HG03432 (cell line): ENCODE results near the gene CRX.
"Not testable (repeated sequence)": the region's sequence is repeated elsewhere in the genome, so short reads cannot be mapped to it uniquely, and the experiment has no call there.

Experiments
- ATAC-seq: cut with Tn5 transposase; IDR thresholded peaks from one replicate; pipeline ENCODE4 v1.9.1; 2021; ENCODE audit warnings: mild to moderate bottlenecking, moderate library complexity; ENCODE audit not compliant: unreplicated experiment

The CRX gene

DNA sequence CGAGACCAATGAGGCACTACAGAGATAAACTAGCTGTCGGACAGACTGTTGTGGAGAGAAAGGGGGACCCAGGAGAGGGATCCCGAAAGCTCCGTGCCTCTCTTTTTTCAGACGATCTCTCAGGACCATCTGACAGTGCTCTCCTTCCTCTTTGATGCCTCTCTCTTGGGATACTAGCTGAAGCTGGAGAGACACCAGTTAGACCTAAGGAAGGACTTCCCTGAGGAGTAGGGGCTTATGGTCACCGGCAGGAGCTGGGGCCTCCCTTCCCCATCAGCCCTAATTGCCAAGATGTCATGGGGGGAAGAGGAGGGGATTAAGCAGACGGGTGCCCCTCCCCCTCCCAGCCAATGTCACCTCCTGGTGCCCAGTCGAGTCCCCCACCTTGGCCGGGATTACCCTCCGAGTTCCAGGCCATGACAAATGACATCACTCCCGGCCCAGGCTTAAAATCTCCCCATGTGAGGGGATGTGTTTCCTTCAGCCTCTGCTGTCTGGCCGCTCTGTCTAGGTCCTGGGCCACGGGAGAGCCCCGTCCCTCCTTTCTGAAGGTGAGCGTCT is at the start of gene CRX:
Gene CRX, plus strand, starts transcription at position 478 of the 561 bp plus-strand sequence. CDS start 12,507 bp downstream, outside the sequence.
- ATAC-seq = no peak

DNA sequence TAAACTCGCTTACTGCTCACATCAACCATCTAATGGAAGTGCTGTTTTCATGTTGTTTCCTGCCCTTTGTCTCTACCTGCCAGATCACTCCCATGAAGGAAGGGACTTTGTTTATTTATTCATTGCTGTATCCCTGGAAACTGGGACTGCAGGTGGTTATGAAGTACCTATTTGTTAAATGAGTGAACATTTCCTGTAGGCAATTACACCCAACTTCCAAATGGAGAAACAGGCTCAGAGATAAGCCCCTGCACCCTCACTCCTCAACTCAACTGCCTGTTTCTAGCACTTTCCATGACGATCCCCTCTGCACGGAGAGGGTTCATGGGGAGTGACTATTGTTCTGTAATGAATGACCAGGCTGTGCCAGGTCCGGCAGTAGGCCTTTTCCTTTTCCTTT is 45.2 kb upstream of the CRX start:
- no peak for ATAC-seq

DNA sequence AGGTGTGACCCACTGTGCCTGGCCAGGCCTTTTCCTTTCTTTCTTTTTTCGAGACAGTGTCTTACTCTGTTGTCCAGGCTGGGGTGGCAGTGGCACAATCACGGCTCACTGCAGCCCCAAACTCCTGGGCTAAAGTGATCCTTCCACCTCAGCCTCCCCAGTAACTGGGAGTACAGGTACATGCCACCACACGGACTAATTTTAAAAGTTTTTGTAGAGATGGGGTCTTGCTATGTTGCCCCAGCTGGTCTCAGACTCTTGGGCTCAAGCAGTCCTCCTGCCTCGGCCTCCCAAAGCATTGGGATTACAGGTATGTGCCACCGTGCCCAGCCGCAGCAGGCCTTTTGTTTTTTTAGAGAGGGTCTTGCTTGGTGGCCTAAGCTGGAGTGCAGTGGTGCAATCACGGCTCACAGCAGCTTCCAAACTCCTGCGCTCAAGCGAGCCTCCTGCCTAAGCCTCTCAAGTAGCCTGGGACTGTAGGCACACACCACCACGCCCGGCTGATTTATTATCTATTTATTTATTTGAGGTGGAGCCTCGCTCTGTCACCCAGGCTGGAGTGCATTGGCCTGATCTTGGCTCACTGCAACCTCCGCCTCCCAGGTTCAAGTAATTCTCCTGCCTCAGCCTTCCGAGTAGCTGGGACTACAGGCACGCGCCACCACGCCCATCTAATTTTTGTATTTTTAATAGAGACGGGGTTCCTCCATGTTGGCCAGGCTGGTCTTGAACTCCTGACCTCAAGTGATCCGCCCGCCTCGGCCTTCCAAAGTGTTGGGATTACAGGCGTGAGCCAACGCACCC is 44.3 kb upstream of the CRX start:
- ATAC-seq = not testable (repeated sequence)

DNA sequence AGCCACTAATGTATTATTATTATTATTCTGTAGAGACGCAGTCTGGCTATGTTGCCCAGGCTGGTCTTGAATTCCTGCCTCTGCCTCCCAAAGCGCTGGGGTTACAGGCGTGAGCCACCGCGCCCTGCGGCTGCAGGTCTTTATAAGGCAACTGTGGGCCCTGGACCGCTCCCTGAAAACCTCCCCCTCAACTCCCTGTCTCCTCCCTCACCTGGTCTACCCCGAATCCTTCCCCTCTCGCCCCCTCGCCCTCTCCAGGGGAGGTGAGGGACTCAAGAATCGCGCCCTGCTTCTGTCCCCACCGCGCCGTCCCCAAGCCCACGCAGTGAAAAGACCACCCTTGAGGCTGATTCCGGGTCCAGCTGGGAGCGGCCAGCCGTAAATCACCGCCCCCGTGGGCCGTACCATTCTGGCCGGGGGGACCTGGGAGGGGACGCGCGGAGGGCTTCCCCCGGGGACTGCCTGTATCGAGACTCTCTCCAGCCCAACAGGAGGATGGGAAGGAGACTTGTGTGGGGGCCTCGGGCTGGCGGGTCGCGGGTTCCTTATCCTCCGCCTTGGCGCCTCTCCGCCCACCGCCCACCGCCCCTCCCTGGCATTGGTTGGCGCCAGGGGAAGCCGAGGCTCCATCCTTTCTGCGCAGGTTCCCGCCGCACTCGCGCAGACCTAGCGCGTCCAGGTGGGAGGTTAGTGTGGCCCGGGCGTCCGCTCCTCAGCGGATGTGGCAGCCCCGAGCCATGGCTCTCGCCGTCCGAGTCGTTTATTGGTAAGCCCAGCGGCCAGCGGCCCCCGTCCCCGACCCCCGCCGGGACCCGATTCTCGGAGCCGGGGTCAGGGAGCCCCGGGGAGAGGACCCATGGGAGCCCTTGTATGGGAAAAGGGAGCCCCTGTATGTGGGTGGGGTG is 43.4 kb upstream of the CRX start, which contains the start of gene SELENOW:
Gene SELENOW, plus strand, starts transcription at position 655 of the 905 bp plus-strand sequence. Its CDS starts 83 bp downstream, at position 738.
- ATAC-seq = peak; percentile 83

DNA sequence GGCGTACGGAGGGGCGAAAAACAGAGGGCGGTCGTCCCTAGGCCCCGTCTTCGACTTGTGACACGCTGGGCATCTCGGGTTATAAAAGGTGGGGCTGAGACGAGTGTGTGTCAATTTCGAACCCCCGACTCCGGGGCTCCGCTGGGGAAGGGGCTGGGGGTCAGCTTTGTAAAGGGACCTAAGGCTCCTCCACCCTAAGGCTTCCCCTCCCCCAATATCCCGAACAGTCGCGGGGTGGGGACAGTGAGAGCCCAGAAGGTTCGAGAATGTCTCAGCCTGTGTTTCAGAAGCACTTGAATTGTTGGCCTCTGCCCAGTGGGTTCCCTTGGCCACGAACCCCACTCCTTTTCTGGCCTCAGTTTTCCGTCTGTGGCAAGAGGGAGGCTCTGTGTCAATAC is 42.8 kb upstream of the CRX start:
- ATAC-seq = no peak

DNA sequence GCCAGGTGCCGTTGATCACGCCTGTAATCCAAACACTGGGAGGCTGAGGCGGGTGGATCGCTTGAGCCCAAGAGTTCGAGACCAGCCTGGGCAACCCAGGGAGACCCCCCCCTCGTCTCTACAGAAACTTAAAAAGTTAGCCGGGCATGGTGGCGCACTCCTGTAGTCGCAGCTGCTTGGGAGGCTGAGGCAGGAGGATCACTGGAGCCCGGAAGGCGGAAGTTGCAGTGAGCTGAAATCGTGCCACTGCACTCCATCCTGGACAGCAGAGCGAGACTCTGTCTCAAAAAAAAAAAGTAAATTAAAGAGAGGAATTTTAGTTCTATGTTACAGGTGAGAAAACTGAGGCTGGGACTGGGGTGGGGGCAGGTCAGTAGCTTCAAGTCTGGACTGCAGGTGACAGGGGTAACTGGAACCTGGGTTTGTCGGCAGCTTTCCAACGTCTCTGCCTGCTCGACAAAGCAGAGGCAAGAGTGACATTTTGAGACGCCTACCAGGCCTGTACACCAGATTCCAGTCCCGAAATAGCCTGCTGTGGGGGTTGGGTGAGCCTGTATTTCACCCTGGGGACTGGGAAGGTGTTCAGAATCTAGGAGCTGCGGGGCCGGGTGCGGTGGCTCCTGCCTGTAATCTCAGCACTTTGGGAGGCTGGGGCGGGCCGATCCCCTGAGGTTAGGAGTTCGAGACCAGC is 42.1 kb upstream of the CRX start:
- ATAC-seq = no peak

DNA sequence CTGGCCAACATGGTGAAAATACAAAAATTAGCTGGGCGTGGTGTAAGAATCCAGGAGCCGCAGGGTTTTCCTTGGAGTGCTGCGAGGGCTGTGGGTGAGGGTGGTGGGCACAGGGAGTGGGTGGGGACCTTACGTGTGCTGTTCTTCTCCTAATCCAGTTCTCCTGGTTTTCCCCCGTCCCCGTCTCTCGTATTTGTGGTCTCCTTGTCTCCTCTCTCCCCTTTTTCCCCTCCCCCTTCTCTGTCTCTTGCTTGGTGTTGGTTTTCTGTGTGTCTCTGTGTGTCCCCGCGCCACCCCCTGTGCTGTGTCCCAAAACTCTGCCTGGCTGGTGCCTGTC is 41.6 kb upstream of the CRX start:
- ATAC-seq = no peak

DNA sequence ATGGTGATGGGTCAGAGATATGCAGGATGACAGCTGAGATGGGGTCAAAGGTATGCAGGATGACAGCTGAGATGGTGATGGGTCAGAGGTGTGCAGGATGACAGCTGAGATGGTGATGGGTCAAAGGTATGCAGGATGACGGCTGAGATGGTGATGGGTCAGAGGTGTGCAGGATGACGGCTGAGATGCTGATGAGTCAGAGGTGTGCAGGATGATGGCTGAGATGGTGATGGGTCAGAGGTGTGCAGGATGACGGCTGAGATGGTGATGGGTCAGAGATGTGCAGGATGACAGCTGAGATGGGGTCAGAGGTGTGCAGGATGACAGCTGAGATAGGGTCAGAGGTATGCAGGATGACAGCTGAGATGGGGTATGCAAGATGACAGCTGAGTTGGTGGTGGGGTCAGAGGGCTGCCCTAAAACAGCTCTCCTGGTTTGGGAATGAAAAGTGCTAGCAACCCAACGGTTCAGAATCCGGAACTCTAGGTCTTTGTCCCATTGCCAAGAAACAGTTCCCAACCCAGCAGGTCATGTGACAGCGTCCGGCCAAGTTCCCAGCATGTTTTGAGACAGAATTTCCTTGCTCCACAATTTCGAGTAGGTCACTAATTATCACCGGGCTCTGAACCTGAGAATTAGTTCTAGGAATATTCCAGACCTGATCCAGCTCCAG is 40.0 kb upstream of the CRX start:
- no peak for ATAC-seq

DNA sequence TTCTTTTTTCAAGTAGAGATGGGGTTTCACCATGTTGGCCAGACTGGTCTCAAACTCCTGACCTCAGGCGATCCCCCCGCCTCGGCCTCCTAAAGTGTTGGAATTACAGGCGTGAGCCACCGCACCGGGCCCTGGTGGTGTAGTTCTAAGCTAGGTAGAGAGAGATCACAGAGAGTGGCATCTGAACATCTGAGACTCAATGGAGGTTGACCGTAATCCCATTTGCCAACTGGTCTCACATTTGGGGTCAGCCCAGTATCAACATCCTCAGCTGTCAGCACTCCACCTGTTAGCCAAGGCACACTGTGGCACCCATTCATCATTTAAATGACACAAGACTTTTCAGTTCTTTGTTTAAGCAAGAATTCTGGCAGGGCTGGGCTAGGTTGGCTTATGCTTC is 35.2 kb upstream of the CRX start:
- ATAC-seq = no peak

DNA sequence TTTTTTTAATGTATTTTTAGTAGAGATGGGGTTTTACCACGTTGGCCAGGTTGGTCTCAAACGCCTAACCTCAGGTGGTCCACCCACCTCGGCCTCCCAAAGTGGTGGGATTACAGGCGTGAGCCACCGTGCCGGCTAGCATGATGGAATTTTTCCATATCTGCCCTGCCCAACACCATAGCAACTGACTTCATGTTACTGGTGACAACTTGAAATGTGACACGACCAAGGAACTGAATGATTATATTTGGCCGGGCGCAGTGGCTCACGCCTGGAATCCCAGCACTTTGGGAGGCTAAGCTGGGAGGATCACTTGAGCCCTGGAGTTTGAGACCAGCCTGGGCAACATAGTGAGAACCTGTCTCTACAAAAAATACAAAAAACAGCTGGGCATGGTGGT is 34.4 kb upstream of the CRX start:
- not testable (repeated sequence) for ATAC-seq

DNA sequence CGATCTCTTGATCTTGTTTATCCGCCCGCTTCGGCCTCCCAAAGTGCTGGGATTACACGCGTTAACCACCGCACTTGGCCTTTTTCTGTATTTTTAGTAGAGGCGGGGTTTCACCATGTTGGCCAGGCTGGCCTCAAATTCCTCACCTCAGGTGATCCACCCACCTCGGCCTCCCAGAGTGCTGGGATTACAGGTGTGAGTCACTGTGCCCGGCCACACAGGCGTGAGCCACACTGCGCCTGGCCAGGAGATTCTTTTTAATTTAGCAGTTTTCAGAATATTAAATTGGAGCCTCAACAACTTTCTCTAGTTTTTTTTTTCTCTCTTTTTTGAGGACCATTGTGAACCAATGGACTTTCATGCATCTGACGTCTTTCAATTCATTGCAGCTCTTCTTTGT is 31.9 kb upstream of the CRX start:
- ATAC-seq = not testable (repeated sequence)

DNA sequence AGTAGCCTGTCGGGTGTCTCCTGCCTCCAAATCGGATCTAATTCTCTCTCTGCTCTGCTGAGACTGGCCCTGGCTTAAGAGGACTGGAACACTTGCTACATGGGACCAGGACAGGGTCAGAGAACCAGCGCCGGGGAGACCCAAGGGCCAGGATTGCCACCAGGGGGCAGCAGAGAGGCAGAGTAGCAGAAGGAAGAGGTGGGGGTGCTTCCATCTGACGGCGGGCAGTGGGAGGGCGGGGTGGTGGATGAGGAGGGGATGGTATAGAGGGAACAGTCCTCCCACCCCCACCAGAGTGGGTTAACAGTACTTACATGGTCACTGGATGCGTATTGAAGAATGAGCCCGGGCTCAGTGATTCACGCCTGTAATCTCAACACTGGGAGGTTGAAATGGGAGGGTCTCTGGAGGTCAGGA is 31.3 kb upstream of the CRX start:
- no peak for ATAC-seq

DNA sequence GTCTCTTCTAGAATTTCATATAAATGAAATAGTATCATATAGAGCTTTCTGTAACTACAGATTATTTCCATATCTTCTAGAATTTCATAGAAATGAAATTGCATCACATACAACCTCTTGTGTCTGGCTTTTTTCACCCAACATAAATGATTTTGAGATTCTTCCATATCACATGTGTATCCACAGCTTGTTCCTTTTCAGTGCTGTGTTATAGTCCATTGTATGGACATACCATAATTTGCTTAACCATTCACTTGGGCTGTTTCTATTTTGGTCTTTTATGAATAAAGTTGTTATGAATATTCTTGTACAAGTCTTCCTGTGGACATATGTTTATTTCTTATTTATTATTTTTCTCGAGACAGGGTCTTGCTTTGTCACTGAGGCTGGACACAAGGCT is 29.1 kb upstream of the CRX start:
- ATAC-seq = no peak

DNA sequence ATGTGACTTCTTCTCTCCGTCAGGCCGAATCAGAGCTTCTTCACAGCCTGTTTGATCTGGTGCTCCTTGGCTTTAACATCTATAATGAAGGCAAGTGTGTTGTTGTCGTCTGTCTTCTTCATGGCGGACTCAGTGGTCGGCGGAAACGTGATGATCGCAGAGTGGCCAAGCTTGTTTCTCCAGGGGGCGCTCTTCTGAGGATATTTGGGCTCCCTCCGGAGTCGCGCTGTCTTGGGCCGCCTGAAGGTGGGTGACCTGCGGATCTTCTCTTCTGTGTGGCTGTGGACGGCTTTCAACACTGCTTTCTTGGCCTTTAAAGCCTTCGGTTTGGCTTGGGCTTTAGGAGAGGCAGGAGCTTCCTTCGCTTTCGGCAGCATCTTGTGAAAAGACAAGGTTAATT is 27.2 kb upstream of the CRX start:
- no peak for ATAC-seq

DNA sequence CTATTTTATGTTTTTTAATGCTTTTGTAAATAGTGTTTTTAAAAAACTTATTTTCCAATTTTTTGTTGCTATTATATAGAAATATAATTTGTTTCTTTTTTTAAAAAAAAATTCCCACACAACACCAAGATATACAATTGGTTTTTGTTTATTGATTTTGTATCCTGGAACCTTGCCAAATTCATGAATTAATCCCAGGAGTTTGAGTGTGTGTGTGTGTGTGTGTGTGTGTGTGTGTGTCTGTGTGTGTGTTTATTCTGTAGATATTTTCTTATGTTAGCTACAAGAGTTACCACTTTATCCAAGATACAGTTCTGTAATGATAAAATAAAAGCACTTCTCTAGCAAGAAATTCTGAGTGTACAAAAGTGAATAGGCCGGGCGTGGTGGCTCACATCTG is 25.0 kb upstream of the CRX start:
- no peak for ATAC-seq

DNA sequence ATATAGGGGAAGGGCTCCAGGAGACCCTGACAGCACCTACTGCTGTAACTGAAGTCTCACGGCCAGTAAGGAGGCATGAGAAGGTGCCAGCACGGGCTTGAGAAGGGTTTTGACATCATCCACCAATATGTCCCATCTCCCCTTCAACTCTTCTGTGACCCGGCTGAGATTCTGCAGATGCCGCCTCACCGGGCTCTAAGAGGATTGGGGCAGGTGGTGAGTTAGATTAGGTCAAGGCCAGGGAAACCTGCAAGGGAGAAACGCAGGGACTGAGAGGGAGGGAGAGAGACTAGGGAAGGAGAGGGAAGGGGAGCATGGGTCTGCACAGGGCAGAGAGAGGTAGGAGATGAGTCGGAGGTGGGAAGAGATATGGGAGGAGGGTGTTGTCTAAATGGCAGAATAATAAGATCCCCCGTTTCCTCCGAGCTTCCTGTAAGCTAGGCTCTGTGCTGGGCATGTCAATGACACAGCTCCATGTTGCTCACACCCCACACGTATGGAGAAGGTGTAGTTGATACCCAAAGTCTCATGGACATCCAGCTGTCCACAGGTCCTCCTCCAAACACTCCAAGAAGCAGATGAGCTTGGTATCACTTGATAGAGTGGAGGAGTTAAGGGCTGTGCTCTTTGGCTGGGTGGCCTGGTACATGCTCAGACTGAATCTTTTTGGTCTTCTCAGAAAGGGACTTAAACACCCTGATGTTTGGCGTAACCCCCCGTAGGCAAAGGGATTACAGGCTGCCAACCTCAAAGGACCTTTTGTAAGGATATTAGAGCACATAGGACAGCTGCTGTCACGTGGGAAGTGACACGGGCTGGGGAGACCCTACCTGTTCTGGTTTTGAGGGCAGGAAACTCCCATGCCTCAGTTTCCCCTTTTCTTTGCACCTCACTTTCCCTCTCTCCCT is 23.5 kb upstream of the CRX start:
- no peak for ATAC-seq

DNA sequence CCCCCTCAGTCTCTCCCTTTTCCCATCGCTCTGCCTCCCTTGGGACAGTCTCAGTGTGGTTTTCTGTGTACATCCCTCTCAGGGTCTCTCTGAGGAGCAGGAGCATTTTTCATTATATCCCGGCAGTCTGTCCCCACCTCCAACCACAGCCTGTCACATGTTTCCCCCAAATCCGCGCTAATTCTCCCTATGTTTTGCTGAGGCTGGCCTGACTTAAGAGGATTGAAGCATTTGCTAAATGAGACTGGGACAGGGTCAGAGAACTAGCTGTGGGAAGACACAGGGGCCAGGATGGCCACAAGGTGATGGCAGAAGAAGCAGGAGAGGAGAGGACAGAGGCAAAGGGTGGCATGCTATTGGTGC is 22.9 kb upstream of the CRX start:
- ATAC-seq = no peak

DNA sequence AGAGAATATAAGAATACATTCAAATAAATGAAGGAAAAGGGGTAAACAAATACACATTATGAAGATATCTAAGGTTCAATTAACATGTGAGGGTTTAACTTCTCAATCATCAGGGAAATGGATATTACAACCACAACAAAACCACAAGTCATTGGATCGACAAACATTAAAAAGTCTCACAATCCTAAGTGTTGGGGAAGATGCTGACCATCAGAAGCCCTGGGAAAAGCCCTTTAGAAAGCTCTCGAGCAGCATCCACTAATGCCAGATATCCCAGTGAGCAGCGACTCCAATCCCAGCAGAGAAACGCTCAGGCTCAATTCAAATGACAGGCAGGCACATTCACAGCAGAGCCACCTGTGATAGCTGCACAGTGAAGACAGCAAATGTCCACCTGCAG is 20.5 kb upstream of the CRX start:
- ATAC-seq = no peak

DNA sequence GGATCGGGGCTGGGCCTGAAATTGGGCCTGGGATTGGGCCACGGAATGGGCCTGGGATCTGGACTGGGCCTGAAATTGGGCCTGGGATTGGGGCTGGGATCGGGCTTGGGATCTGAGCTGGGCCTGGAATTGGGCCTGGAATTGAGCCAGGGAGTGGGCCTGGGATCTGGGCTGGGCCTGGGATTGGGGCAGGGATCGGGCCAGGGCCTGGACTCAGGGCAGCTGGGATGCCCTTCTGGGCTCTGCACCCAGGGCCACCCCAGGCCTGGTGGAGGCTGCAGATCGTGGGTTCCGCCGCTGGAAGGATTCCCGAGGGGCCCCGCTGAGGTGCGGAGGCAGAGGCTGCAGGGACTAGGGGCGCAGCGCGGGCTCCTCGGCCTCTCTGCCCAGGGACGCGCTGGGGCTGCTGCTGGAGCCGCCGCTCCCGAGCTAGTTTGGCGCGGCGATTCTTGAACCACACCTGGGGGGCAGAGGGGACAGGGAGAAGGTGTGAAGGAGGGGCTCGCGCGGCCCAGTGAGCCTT is 19.2 kb upstream of the CRX start:
- ATAC-seq = no peak
